HEK293 (cell line): ENCODE measurements around the gene CLTC.
A peak's percentile ranks its signal among the peaks of the same experiment; 100 is the strongest.

ENCODE experiments used
- CTCF ChIA-PET: fragments of 350-600 bp; formaldehyde crosslinking; extraction: SDS; loops from one replicate; lab custom pipeline; 2021; ENCODE audit warnings: antibody characterized with exemption; lab: Yijun Ruan, JAX
- POLR2A ChIA-PET: fragments of 300-600 bp; formaldehyde crosslinking; extraction: SDS; loops from one replicate; lab custom pipeline; 2020; ENCODE audit warnings: antibody characterized with exemption, inconsistent platforms; lab: Yijun Ruan, JAX
- H3K27ac ChIP-seq: fragments of 200-500 bp; sonication (Bioruptor generic); 2 replicates; pipeline ENCODE4 v1.5.1; 2014; ENCODE audit warnings: low read depth, low read length, control low read depth, inconsistent platforms; ENCODE audit errors: extremely low read depth
- H3K36me3 ChIP-seq, 2 experiments: fragments of 200-500 bp in 1 of 2; sonication (Bioruptor generic) in 1 of 2; 1 replicate in 1 of 2; 2 replicates in 1 of 2; pipeline ENCODE4 v1.5.1; 2014 to 2017; ENCODE audit warnings: inconsistent platforms in 2 of 2, low read length in 2 of 2; ENCODE audit not compliant: control insufficient read depth in 2 of 2, insufficient read depth in 1 of 2
- H3K4me1 ChIP-seq: fragments of 200-500 bp; sonication (Bioruptor generic); 2 replicates; pipeline ENCODE4 v1.5.1; 2014; ENCODE audit warnings: mild to moderate bottlenecking, low read length, inconsistent platforms; ENCODE audit not compliant: control insufficient read depth, insufficient read depth
- H3K4me3 ChIP-seq: 2 replicates; pipeline ENCODE4 v1.5.1; 2011; ENCODE audit warnings: low read depth, mild to moderate bottlenecking, control low read depth, low read length, moderate library complexity
- H3K9me3 ChIP-seq: fragments of 200-500 bp; sonication (Bioruptor generic); 2 replicates; pipeline ENCODE4 v1.5.1; 2014; ENCODE audit warnings: low read depth, low read length, inconsistent platforms; ENCODE audit not compliant: control insufficient read depth, insufficient read depth
- GLI4 ChIP-seq: fragments of 450-650 bp; formaldehyde crosslinking; IDR thresholded peaks from 2 replicates; pipeline ENCODE4 v1.5.1; 2016; ENCODE audit warnings: missing biosample characterization, missing genetic modification characterization
- KLF16 ChIP-seq: fragments of 450-650 bp; formaldehyde crosslinking; IDR thresholded peaks from 2 replicates; pipeline ENCODE4 v1.5.1; 2017; ENCODE audit warnings: missing biosample characterization, missing genetic modification characterization
- KLF17 ChIP-seq: fragments of 450-650 bp; formaldehyde crosslinking; IDR thresholded peaks from 2 replicates; pipeline ENCODE4 v1.5.1; 2016; ENCODE audit warnings: missing biosample characterization, missing genetic modification characterization
- PRDM6 ChIP-seq: fragments of 450-650 bp; formaldehyde crosslinking; IDR thresholded peaks from 2 replicates; pipeline ENCODE4 v1.5.1; 2017; ENCODE audit warnings: missing biosample characterization, missing genetic modification characterization
- ZFP37 ChIP-seq: fragments of 450-650 bp; formaldehyde crosslinking; IDR thresholded peaks from 2 replicates; pipeline ENCODE4 v1.5.1; 2016; ENCODE audit warnings: missing biosample characterization, missing genetic modification characterization
- ZNF114 ChIP-seq: fragments of 450-650 bp; formaldehyde crosslinking; IDR thresholded peaks from 2 replicates; pipeline ENCODE4 v1.5.0; 2017; ENCODE audit warnings: missing biosample characterization, missing genetic modification characterization
- ZNF132 ChIP-seq: fragments of 450-650 bp; formaldehyde crosslinking; IDR thresholded peaks from 2 replicates; pipeline ENCODE4 v1.5.1; 2017; ENCODE audit warnings: missing biosample characterization, missing genetic modification characterization, borderline replicate concordance
- ZNF169 ChIP-seq: fragments of 450-650 bp; formaldehyde crosslinking; IDR thresholded peaks from 2 replicates; pipeline ENCODE4 v1.5.1; 2016; ENCODE audit warnings: missing biosample characterization, missing genetic modification characterization
- ZNF2 ChIP-seq: fragments of 450-650 bp; formaldehyde crosslinking; IDR thresholded peaks from 2 replicates; pipeline ENCODE4 v1.5.1; 2016; ENCODE audit warnings: missing biosample characterization, missing genetic modification characterization
- ZNF223 ChIP-seq: fragments of 450-650 bp; formaldehyde crosslinking; IDR thresholded peaks from 2 replicates; pipeline ENCODE4 v1.5.1; 2016; ENCODE audit warnings: missing biosample characterization, missing genetic modification characterization
- ZNF324 ChIP-seq: fragments of 450-650 bp; formaldehyde crosslinking; IDR thresholded peaks from 2 replicates; pipeline ENCODE4 v1.5.1; 2016; ENCODE audit warnings: missing biosample characterization, missing genetic modification characterization
- ZNF335 ChIP-seq: fragments of 450-650 bp; formaldehyde crosslinking; conservative IDR thresholded peaks from 2 replicates; pipeline ENCODE4 v1.5.1; 2016; ENCODE audit warnings: missing biosample characterization, missing genetic modification characterization
- ZNF394 ChIP-seq: fragments of 450-650 bp; formaldehyde crosslinking; IDR thresholded peaks from 2 replicates; pipeline ENCODE4 v1.5.1; 2016; ENCODE audit warnings: missing biosample characterization, missing genetic modification characterization, mild to moderate bottlenecking, moderate library complexity, borderline replicate concordance
- ZNF423 ChIP-seq: fragments of 450-650 bp; formaldehyde crosslinking; IDR thresholded peaks from 2 replicates; pipeline ENCODE4 v1.5.1; 2016; ENCODE audit warnings: missing biosample characterization, missing genetic modification characterization
- ZNF433 ChIP-seq: fragments of 450-650 bp; formaldehyde crosslinking; IDR thresholded peaks from 2 replicates; pipeline ENCODE4 v1.5.1; 2016; ENCODE audit warnings: missing biosample characterization, missing genetic modification characterization, low read depth
- ZNF548 ChIP-seq: fragments of 450-650 bp; formaldehyde crosslinking; IDR thresholded peaks from 2 replicates; pipeline ENCODE4 v1.5.1; 2016; ENCODE audit warnings: missing biosample characterization, missing genetic modification characterization
- ZNF596 ChIP-seq: fragments of 450-650 bp; IDR thresholded peaks from 2 replicates; pipeline ENCODE4 v1.5.0; 2018; ENCODE audit warnings: missing biosample characterization, mild to moderate bottlenecking, missing genetic modification characterization, moderate library complexity
- ZNF600 ChIP-seq: fragments of 450-650 bp; formaldehyde crosslinking; IDR thresholded peaks from 2 replicates; pipeline ENCODE4 v1.5.1; 2016; ENCODE audit warnings: missing biosample characterization, missing genetic modification characterization
- ZNF785 ChIP-seq: fragments of 450-650 bp; formaldehyde crosslinking; IDR thresholded peaks from 2 replicates; pipeline ENCODE4 v1.5.1; 2016; ENCODE audit warnings: missing biosample characterization, missing genetic modification characterization
- ZNF837 ChIP-seq: fragments of 450-650 bp; formaldehyde crosslinking; IDR thresholded peaks from 2 replicates; pipeline ENCODE4 v1.5.1; 2016; ENCODE audit warnings: missing biosample characterization, missing genetic modification characterization
- TF ChIP-seq, protein P1 (sequence below): fragments of 450-650 bp; IDR thresholded peaks from 2 replicates; pipeline ENCODE4 v1.5.1; 2018; ENCODE audit warnings: missing biosample characterization, mild to moderate bottlenecking, missing genetic modification characterization
- TF ChIP-seq, protein P2 (sequence below): fragments of 450-650 bp; formaldehyde crosslinking; IDR thresholded peaks from 2 replicates; pipeline ENCODE4 v1.5.1; 2016; ENCODE audit warnings: missing biosample characterization, missing genetic modification characterization
- TF ChIP-seq, protein P3 (sequence below): fragments of 450-650 bp; formaldehyde crosslinking; IDR thresholded peaks from 2 replicates; pipeline ENCODE4 v1.5.1; 2016; ENCODE audit warnings: missing biosample characterization, missing genetic modification characterization, borderline replicate concordance

CLTC gene

GRCh38 chr17:59627770-59628171, 8.1 kb downstream of the CLTC start:
- POLR2A ChIA-PET = no interaction called here
- peaks cover 0 to 20% of the 10 kb centered on the region in 2 experiments; a peak in 2 of 3 replicates for H3K36me3 ChIP-seq
- H3K4me1 ChIP-seq = peaks cover 6% of the 10 kb centered on the region; the same call in 1 of the 2 replicates
- no peak overlapping the region for H3K27ac ChIP-seq
- TF ChIP-seq PRDM6 (tag by site-specific recombination) (0 out of 2 replicates have a peak, but pooled peaks have one; percentile 18), ZNF785 (tag by site-specific recombination) (no peak), ZNF837 (tag by site-specific recombination) (no peak)
- TF ChIP-seq, protein P1, sequence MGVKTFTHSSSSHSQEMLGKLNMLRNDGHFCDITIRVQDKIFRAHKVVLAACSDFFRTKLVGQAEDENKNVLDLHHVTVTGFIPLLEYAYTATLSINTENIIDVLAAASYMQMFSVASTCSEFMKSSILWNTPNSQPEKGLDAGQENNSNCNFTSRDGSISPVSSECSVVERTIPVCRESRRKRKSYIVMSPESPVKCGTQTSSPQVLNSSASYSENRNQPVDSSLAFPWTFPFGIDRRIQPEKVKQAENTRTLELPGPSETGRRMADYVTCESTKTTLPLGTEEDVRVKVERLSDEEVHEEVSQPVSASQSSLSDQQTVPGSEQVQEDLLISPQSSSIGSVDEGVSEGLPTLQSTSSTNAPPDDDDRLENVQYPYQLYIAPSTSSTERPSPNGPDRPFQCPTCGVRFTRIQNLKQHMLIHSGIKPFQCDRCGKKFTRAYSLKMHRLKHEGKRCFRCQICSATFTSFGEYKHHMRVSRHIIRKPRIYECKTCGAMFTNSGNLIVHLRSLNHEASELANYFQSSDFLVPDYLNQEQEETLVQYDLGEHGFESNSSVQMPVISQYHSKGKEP = no peak
- TF ChIP-seq, all 188 proteins: peak for 1
- CTCF ChIA-PET = interaction anchor here (0.8 kb wide), 1 partner anchor 107 kb away, joined by 3 read pairs; no protein-coding TSS in a partner anchor
- H3K4me3 ChIP-seq = no peak overlapping the region
- no peaks in the 10 kb centered on the region for H3K9me3 ChIP-seq

GRCh38 chr17:59629174-59629573, 9.5 kb downstream of the CLTC start:
- H3K4me3 ChIP-seq = no peak overlapping the region
- CTCF ChIA-PET = no interaction called here
- TF ChIP-seq ZNF223 (tag by site-specific recombination) = no peak
- TF ChIP-seq, all 188 proteins: peak for 0
- H3K9me3 ChIP-seq = no peaks in the 10 kb centered on the region
- H3K36me3 ChIP-seq = peaks cover 0 to 11% of the 10 kb centered on the region in 2 experiments; a peak in 2 of 3 replicates
- peaks cover 6% of the 10 kb centered on the region; the same call in 1 of the 2 replicates for H3K4me1 ChIP-seq
- no peak overlapping the region for H3K27ac ChIP-seq
- POLR2A ChIA-PET = no interaction called here

DNA sequence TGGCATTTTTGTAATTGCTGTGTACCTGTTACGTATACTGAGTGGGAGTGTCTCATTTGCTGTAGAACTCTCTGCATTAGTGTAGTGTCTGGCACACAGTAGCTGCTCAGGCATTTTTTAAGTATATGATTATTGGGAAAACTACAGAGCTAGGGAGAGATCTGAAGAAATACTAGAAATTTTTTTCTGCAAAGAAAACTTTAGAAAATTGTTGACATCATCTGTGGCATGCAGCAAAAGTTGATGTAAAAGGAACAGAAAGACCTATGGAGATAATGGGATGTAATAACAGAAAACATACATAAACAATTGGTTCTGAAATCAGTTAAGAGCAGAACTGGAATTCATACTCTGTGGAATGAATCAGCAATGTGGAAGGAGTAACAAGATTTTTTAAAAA, 11.6 kb downstream of the CLTC start:
- CTCF ChIA-PET = no interaction called here
- Histone ChIP-seq H3K9me3 (no peaks in the 10 kb centered on the region), H3K4me1 (peaks cover 6% of the 10 kb centered on the region; the same call in 1 of the 2 replicates)
- TF ChIP-seq ZNF596 (tag by site-specific recombination) (no peak), KLF16 (tag by site-specific recombination) (no peak), GLI4 (no peak), ZNF132 (tag by site-specific recombination) (no peak), ZNF423 (no peak), KLF17 (tag by site-specific recombination) (no peak), ZNF2 (tag by site-specific recombination) (no peak), ZNF548 (tag by site-specific recombination) (no peak), ZNF433 (tag by site-specific recombination) (no peak), ZNF114 (tag by site-specific recombination) (no peak), ZFP37 (no peak), ZNF169 (tag by site-specific recombination) (no peak), ZNF394 (tag by site-specific recombination) (no peak), ZNF324 (tag by site-specific recombination) (no peak), ZNF600 (tag by site-specific recombination) (no peak), ZNF335 (tag by site-specific recombination) (no peak)
- TF ChIP-seq, protein P2, sequence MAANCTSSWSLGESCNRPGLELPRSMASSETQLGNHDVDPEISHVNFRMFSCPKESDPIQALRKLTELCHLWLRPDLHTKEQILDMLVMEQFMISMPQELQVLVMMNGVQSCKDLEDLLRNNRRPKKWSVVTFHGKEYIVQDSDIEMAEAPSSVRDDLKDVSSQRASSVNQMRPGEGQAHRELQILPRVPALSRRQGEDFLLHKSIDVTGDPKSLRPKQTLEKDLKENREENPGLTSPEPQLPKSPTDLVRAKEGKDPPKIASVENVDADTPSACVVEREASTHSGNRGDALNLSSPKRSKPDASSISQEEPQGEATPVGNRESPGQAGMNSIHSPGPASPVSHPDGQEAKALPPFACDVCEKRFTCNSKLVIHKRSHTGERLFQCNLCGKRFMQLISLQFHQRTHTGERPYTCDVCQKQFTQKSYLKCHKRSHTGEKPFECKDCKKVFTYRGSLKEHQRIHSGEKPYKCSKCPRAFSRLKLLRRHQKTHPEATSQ (tag by site-specific recombination) = no peak
- TF ChIP-seq, protein P3, sequence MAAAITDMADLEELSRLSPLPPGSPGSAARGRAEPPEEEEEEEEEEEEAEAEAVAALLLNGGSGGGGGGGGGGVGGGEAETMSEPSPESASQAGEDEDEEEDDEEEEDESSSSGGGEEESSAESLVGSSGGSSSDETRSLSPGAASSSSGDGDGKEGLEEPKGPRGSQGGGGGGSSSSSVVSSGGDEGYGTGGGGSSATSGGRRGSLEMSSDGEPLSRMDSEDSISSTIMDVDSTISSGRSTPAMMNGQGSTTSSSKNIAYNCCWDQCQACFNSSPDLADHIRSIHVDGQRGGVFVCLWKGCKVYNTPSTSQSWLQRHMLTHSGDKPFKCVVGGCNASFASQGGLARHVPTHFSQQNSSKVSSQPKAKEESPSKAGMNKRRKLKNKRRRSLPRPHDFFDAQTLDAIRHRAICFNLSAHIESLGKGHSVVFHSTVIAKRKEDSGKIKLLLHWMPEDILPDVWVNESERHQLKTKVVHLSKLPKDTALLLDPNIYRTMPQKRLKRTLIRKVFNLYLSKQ (tag by site-specific recombination) = no peak
- TF ChIP-seq, all 188 proteins: peak for 0
- no peak overlapping the region for H3K4me3 ChIP-seq
- H3K36me3 ChIP-seq = peaks cover 0 to 15% of the 10 kb centered on the region in 2 experiments; a peak in 2 of 3 replicates
- POLR2A ChIA-PET = no interaction called here
- no peak overlapping the region for H3K27ac ChIP-seq
